TTC549 (cell line): Measurements from ENCODE around the gene LRRFIP1.
"Not testable (repeated sequence)": the region's sequence is repeated elsewhere in the genome, so short reads cannot be mapped to it uniquely, and the experiment has no call there.

ENCODE experiments used
- FAIRE-seq: peaks from 2 replicates; lab custom pipeline; 2012; peaks lifted over from hg19 to GRCh38; lab: Jason Lieb, UNC

Gene LRRFIP1

GRCh38 chr2:237596520-237597195 lies 30.7 kb upstream of the LRRFIP1 start:
- no peak for FAIRE-seq

DNA sequence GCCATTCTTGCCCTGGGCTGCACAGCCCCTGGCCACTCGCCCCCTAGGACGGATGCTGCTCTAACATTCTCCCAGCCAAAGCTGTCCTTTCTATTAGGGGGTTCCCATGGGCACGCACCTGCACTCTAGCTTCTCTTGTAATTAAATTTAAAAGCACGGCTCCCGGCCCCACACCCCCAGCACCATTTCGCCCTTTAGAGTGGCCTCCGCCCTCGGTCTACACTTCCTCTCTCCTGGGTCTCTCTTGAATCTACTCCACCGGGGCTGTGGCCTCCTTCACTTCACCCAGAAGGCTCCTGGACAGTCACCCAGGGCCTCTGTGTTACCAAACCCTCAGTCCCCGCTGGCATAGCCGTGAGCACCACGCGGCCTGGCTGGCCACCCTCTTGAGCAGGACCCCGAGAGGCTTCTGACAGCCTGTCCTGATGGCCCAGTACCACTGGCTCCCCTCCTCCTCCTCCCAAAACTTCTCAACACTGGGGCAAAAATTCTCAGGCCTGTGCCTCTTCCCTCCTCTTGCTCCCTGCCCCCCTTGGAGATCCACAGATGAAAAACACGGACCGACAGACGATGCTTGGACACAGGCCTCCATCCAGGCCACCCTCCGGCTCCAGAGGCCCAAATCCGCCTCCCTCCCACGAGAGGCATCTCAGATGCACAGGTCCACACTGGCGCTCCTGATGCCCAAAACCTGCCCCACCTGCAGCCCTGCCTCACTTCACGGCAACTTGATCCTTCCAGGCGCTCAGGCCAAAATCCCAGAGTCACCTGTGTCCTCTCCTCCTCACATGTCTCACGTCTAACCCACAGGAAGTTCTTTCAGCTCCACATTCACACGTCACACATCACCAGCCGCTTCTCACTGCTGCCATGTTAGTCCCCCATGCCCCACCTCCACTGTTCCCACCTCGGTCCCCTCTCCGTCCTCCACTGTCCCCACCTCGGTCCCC lies 29.9 kb upstream of the LRRFIP1 start:
- no peak for FAIRE-seq

DNA sequence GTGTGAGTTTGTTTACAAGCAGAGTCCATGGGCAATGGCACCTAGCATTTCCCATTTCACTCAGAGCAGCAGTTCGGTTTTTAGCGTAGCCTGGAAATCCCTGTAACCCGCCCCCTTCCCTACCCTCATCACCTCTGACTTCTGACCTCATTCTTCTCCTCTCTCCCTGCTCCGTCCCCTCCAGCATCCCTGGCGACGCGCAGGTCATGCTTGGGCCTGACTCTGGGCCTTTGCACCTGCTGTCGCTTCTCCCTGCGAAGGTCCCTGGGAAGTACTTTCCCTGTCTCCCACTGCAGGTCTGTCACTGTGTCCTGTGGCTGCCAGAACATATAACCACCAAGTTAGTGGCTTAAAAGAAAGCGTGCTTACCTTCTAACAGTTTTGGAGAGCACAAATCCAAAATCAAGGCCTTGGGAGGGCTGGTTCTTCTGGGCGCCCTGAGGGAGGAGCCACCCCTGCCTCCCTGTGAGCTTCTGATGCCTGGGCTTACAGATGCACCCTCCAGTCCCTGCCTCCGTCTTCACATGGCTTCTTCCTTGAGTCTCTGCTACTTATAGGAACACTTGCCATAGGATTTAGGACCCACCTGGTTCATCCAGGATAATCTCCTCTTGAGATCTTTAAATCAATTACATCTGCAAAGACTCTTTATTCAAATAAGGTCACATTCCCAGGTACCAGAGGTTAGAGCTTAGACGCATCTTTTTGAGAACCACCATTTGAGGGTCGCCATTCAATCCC lies 28.7 kb upstream of the LRRFIP1 start:
- no peak for FAIRE-seq

DNA sequence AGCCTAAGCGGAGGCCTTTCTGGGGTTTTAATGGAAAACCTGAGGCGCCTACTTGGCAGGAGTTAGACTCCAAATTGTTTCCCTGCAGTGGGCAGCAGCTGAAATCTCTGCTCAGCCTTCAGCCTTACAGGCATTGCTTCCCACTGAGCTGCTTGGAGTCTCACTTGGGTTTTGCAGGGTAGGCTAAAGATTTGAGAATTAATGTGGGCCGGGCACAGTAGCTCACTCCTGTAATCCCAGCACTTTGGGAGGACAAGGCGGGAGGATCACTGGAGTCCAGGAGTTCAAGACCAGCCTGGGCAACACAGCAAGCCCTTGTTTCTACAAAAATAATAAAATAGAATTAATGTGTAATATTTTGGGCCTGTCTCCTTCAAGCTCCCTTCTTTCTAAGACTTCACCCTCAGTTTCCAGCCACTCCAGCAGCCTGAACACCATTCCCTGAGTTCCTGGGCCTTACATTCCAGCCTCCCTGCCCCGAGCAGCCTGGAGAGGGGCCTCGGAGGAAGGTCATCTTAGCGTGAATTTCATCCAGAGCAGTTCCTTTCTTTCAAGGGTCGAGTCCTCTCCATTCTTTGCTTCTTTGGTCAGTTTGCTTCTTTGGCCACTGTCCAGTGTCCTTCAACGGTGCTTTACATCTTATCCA lies 27.8 kb upstream of the LRRFIP1 start:
- no peak for FAIRE-seq

GRCh38 chr2:237600205-237600846 lies 27.1 kb upstream of the LRRFIP1 start:
- FAIRE-seq: no peak

DNA sequence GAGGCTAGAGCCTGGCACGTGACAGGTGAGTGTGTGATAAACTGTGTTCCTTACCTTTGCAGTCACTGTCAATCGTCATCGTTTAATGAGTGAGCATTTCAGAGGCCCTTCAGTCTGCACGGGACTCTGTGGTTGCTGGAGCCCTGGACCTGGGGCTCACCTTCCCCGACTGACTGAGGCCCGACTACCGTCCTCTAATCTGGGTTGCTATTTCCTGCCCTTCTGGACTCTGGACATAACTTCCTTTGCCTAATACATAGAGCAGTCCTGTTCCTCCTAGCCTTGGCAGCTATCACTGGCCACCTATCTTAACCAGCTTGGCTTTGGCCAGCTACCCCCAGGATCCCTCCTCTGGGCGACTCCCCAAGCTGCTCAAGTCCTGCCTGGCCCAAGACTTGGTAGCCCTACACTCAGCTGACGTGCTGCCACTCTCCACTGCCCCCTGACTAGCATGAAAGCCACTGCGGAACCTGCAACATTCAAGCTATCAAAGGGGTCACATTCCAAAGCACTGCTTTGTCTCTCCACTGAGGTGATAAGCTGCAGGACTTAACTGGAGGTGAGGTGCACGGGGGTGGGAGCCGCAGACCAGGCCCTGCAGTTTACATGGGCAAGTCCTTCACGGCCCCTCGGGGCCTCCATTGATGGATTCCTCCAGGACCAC lies 25.8 kb upstream of the LRRFIP1 start:
- no peak for FAIRE-seq

- no peak for FAIRE-seq
These were observed 25.0 kb upstream of the LRRFIP1 start for GRCh38 chr2:237602409-237602808.

- no peak for FAIRE-seq
These were observed 24.2 kb upstream of the LRRFIP1 start for GRCh38 chr2:237603049-237603717.

DNA sequence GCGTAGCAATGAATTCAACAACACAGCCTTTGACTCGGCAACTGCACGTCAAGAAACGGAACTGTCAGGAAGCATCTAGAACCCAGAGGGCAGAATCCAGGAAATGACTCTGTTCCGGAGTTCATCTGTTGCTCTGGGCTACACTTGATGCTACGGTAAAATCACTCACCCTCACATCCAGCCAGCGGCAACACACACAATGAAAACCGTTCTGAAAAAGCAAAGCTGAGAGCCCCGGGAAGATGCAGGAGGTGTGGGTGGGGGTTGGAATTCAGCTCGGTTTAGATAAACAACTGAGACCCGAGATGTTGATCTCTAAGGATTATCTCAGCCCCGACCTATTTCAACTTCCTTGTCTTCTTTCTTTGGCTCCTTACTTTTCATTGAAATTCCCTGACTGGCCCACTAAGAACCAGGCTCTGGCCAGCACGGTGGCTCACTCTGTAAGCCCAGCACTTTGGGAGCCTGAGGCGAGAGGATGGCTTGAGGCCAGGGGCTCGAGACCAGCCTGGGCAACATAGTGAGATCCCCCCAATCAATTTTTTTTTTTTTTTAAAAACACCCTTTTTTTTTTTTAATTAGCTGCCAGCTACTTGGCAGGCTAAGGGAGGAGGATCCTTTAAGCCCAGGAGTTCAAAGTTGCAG lies 23.5 kb upstream of the LRRFIP1 start:
- no peak for FAIRE-seq

GRCh38 chr2:237604391-237604790 lies 23.0 kb upstream of the LRRFIP1 start:
- FAIRE-seq: no peak

GRCh38 chr2:237604960-237605359 lies 22.4 kb upstream of the LRRFIP1 start:
- FAIRE-seq: no peak

DNA sequence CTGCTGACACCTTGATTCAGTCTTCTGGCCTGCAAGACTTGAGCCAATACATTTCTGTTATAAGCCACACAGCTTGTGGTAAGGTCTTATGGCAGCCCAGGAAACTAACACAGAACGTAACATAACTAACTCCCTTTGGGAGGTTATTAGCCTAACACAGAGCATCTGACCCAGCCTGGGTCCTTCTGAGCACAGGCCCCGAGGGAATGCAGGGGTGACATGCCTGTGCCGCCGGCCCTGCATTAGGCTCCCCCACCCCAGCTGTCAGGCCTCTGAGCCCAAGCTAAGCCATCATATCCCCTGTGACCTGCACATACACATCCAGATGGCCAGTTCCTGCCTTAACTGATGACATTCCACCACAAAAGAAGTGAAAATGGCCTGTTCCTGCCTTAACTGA lies 20.9 kb upstream of the LRRFIP1 start:
- not testable (repeated sequence) for FAIRE-seq

DNA sequence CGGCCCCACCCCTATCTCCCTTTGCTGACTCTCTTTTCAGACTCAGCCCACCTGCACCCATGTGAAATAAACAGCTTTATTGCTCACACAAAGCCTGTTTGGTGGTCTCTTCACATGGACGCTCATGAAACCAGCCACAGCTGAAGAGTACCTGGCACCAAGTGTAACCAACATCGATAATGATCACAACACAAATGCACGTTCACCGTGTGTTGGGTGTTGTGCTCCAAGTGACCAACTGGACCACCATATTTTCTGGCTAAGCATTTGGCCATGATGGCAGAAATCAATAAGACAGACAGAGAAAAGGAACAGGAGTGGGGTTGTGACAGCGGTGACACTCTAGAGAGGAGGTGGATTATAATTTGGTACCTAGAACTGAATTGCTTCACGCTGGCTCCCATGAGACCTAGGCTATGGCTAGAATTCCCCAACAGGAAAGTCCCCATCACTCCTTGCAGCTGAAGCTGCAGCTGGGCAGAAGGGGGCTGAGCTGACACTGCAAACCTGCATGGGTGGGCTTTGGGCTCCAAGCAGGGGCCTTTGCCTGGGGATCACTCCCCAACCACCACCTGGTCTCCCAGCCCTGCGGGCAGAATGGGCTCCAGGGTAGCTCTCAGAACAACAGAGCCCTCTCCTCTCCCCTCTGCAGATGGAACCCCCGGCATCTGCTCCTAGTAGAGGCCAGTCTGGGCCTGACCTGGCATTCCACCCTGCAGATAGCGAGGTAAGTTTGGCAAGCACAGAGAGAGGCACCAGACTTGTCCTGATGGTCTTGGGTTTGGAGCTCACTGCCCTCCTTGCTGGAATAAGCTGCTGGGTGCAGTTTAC lies 14.6 kb upstream of the LRRFIP1 start:
- no peak for FAIRE-seq

DNA sequence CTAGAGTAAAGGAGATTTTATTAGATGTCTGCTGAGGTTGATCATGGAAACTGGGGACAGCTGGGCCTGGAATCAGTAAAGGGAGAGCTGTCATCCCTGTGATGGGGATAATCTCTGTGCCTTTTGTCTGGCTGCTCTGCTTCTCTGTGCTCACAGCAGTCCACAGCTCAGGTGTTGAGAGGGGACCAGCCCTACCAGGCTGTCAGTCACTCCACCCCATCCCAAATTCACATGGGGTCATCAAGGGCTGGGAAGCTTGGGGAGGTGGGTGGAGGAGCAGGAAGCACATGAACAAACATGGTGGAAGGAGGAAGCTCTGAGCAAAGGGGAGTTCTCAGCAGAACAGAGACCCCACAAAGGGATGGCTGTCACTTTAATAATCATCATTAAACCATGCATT lies 13.7 kb upstream of the LRRFIP1 start:
- FAIRE-seq: no peak

DNA sequence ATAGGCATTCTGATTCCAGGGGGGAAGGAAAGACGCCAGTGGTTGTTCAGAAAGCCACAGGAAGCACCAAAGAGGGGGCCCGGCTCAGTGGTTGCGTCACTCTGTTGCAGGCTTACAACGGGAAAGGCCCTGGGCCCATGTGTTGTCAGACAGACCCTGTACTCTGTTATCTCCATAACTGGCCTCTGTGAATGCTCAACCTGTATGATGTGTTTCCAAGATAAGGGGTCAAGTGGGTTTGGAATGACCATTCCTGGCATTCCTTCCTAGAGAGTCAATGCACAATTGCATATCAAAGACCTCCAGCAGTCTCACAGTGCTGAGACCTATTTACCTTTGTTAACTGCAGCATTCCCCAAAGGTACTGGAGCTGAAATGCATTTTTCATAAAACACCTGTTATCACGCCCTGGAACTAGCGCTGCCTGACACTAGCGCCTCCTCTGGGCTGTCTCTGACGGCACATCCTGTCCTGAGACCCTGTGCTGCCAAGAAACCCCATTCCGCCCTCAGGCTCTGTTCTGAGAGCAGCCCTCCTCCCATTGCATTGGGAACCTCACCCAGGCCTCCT lies 13.2 kb upstream of the LRRFIP1 start:
- FAIRE-seq: no peak

- FAIRE-seq: no peak
These were observed 11.6 kb upstream of the LRRFIP1 start for GRCh38 chr2:237615631-237616249.

- no peak for FAIRE-seq
These were observed 11.0 kb upstream of the LRRFIP1 start for GRCh38 chr2:237616373-237616733.
